Measurements from ENCODE around the gene WFDC8.

The WFDC8 gene

GRCh38 chr20:45547206-45547770 is 31.8 kb downstream of the WFDC8 start, which contains the start of gene EPPIN:
EPPIN (minus strand) TSS chr20:45547401; CDS start chr20:45547357, 44 bp downstream.
- DNase-seq = no peak

GRCh38 chr20:45545754-45546453 is 33.2 kb downstream of the WFDC8 start:
- DNase-seq = no peak

GRCh38 chr20:45545351-45545750 is 33.7 kb downstream of the WFDC8 start:
- DNase-seq = no peak

GRCh38 chr20:45539382-45539781 is 39.7 kb downstream of the WFDC8 start, which contains the start of gene WFDC6:
WFDC6 (minus strand) TSS chr20:45539482; CDS start chr20:45539407, 75 bp downstream.
- no peak for DNase-seq

- DNase-seq = no peak
Observed at GRCh38 chr20:45538209-45538799, 40.8 kb downstream of the WFDC8 start.

GRCh38 chr20:45527294-45527693 is 51.8 kb downstream of the WFDC8 start:
- no peak for DNase-seq

GRCh38 chr20:45523821-45524220 is 55.3 kb downstream of the WFDC8 start:
- no peak for DNase-seq

GRCh38 chr20:45518282-45518681 is 60.8 kb downstream of the WFDC8 start:
- no peak for DNase-seq

- no peak for DNase-seq
Observed at GRCh38 chr20:45515147-45515913, 63.8 kb downstream of the WFDC8 start, which contains the start of gene SPINT3. SPINT3 (minus strand) TSS chr20:45515622; CDS start chr20:45515608, 14 bp downstream.

GRCh38 chr20:45510242-45510862 is 68.7 kb downstream of the WFDC8 start:
- DNase-seq = no peak

GRCh38 chr20:45509091-45509490 is 70.0 kb downstream of the WFDC8 start:
- DNase-seq = no peak

GRCh38 chr20:45508068-45508886 is 70.8 kb downstream of the WFDC8 start:
- no peak for DNase-seq

GRCh38 chr20:45507011-45507820 is 71.9 kb downstream of the WFDC8 start:
- DNase-seq = no peak

GRCh38 chr20:45506398-45506797 is 72.7 kb downstream of the WFDC8 start:
- no peak for DNase-seq

- no peak for DNase-seq
Observed at GRCh38 chr20:45503403-45503802, 75.7 kb downstream of the WFDC8 start.

- no peak for DNase-seq
Observed at GRCh38 chr20:45502561-45502960, 76.5 kb downstream of the WFDC8 start.

All from NCI-H2081 (cell line).